BLaER1 (cell line): Measurements from ENCODE around the gene CABLES1.

ENCODE experiments used
- H3K27ac ChIP-seq: shearing (Covaris generic); formaldehyde crosslinking; 2 replicates; pipeline ENCODE4 v1.8.1; 2022
- H3K27me3 ChIP-seq: shearing (Covaris generic); formaldehyde crosslinking; 2 replicates; pipeline ENCODE4 v1.8.1; 2022
- H3K36me3 ChIP-seq: shearing (Covaris generic); formaldehyde crosslinking; 2 replicates; pipeline ENCODE4 v1.8.1; 2022
- H3K4me1 ChIP-seq: shearing (Covaris generic); formaldehyde crosslinking; 2 replicates; pipeline ENCODE4 v1.8.1; 2022
- H3K4me2 ChIP-seq: shearing (Covaris generic); formaldehyde crosslinking; 2 replicates; pipeline ENCODE4 v1.8.1; 2022
- H3K4me3 ChIP-seq: shearing (Covaris generic); formaldehyde crosslinking; 2 replicates; pipeline ENCODE4 v1.8.1; 2022
- H3K9ac ChIP-seq: shearing (Covaris generic); formaldehyde crosslinking; 2 replicates; pipeline ENCODE4 v1.8.1; 2022
- H3K9me3 ChIP-seq: shearing (Covaris generic); formaldehyde crosslinking; 2 replicates; pipeline ENCODE4 v1.8.1; 2022
- H4K20me1 ChIP-seq: shearing (Covaris generic); formaldehyde crosslinking; 2 replicates; pipeline ENCODE4 v1.8.1; 2022
- Cebpa-rat ChIP-seq: shearing (Covaris generic); IDR thresholded peaks from 2 replicates; pipeline ENCODE4 v1.8.1; 2022

CABLES1 gene

GRCh38 chr18:23113576-23113975 is 21.7 kb upstream of the CABLES1 start:
- Histone ChIP-seq H3K27ac (no peak overlapping the region), H4K20me1 (no peaks in the 10 kb centered on the region), H3K9me3 (peaks cover 4% of the 10 kb centered on the region; the same call in 1 of the 2 replicates), H3K36me3 (no peaks in the 10 kb centered on the region), H3K9ac (no peak overlapping the region), H3K4me1 (peaks cover 13% of the 10 kb centered on the region), H3K4me2 (no peak overlapping the region), H3K4me3 (no peak overlapping the region), H3K27me3 (no peaks in the 10 kb centered on the region)
- TF ChIP-seq Cebpa-rat = no peak

GRCh38 chr18:23114171-23114881 is 21.0 kb upstream of the CABLES1 start:
- Histone ChIP-seq H3K9me3 (peaks cover 4% of the 10 kb centered on the region; the same call in 1 of the 2 replicates), H4K20me1 (no peaks in the 10 kb centered on the region), H3K4me1 (peaks cover 13% of the 10 kb centered on the region), H3K4me3 (no peak overlapping the region), H3K27ac (no peak overlapping the region), H3K9ac (no peak overlapping the region), H3K4me2 (peak overlapping the region; percentile 13; the same call in 1 of the 2 replicates), H3K27me3 (no peaks in the 10 kb centered on the region), H3K36me3 (no peaks in the 10 kb centered on the region)
- TF ChIP-seq Cebpa-rat = no peak

- H3K9ac ChIP-seq = no peak overlapping the region
- peak overlapping the region; percentile 13; the same call in 1 of the 2 replicates for H3K4me2 ChIP-seq
- H3K27ac ChIP-seq = no peak overlapping the region
Observed at GRCh38 chr18:23114911-23115310, 20.4 kb upstream of the CABLES1 start.

GRCh38 chr18:23115683-23116096 is 19.6 kb upstream of the CABLES1 start:
- Histone ChIP-seq H3K9me3 (peaks cover 4% of the 10 kb centered on the region; the same call in 1 of the 2 replicates), H3K9ac (no peak overlapping the region), H3K4me2 (no peak overlapping the region), H3K27me3 (no peaks in the 10 kb centered on the region), H3K4me3 (no peak overlapping the region), H4K20me1 (no peaks in the 10 kb centered on the region), H3K4me1 (peaks cover 13% of the 10 kb centered on the region), H3K27ac (no peak overlapping the region), H3K36me3 (no peaks in the 10 kb centered on the region)
- TF ChIP-seq Cebpa-rat = no peak

More at GRCh38 chr18:23114911-23115310, 20.4 kb upstream of the CABLES1 start:
- Histone ChIP-seq H3K9me3 (peaks cover 4% of the 10 kb centered on the region; the same call in 1 of the 2 replicates), H4K20me1 (no peaks in the 10 kb centered on the region), H3K27me3 (no peaks in the 10 kb centered on the region), H3K36me3 (no peaks in the 10 kb centered on the region), H3K4me3 (no peak overlapping the region), H3K4me1 (peaks cover 13% of the 10 kb centered on the region)
- TF ChIP-seq Cebpa-rat = no peak

GRCh38 chr18:23121133-23121532 is 14.2 kb upstream of the CABLES1 start:
- TF ChIP-seq Cebpa-rat = no peak
- no peak overlapping the region for H3K27ac ChIP-seq
- H3K27me3 ChIP-seq = no peaks in the 10 kb centered on the region

GRCh38 chr18:23122334-23123229 is 12.7 kb upstream of the CABLES1 start:
- no peaks in the 10 kb centered on the region for H3K27me3 ChIP-seq
- no peak overlapping the region for H3K27ac ChIP-seq
- no peak for TF ChIP-seq Cebpa-rat
- H3K4me2 ChIP-seq = no peak overlapping the region
- no peak overlapping the region for H3K9ac ChIP-seq
- no peak overlapping the region for H3K4me3 ChIP-seq
- H3K9me3 ChIP-seq = no peaks in the 10 kb centered on the region
- no peaks in the 10 kb centered on the region for H4K20me1 ChIP-seq
- no peaks in the 10 kb centered on the region for H3K36me3 ChIP-seq
- H3K4me1 ChIP-seq = no peaks in the 10 kb centered on the region

More at GRCh38 chr18:23121133-23121532, 14.2 kb upstream of the CABLES1 start:
- H3K36me3 ChIP-seq = no peaks in the 10 kb centered on the region
- H3K9ac ChIP-seq = no peak overlapping the region
- H3K4me2 ChIP-seq = no peak overlapping the region
- H3K4me1 ChIP-seq = no peaks in the 10 kb centered on the region
- no peak overlapping the region for H3K4me3 ChIP-seq
- H3K9me3 ChIP-seq = no peaks in the 10 kb centered on the region
- no peaks in the 10 kb centered on the region for H4K20me1 ChIP-seq

GRCh38 chr18:23126376-23127056 is 8.8 kb upstream of the CABLES1 start:
- no peak overlapping the region for H3K27ac ChIP-seq
- H3K4me3 ChIP-seq = no peak overlapping the region

GRCh38 chr18:23127090-23127489 is 8.2 kb upstream of the CABLES1 start:
- H3K9me3 ChIP-seq = no peaks in the 10 kb centered on the region
- H3K36me3 ChIP-seq = no peaks in the 10 kb centered on the region
- no peaks in the 10 kb centered on the region for H3K27me3 ChIP-seq
- no peak overlapping the region for H3K27ac ChIP-seq
- H3K4me1 ChIP-seq = peaks cover 8% of the 10 kb centered on the region; the same call in 1 of the 2 replicates
- H3K9ac ChIP-seq = no peak overlapping the region
- H4K20me1 ChIP-seq = no peaks in the 10 kb centered on the region
- H3K4me3 ChIP-seq = no peak overlapping the region
- no peak for TF ChIP-seq Cebpa-rat
- no peak overlapping the region for H3K4me2 ChIP-seq

More at GRCh38 chr18:23126376-23127056, 8.8 kb upstream of the CABLES1 start:
- no peak for TF ChIP-seq Cebpa-rat
- no peaks in the 10 kb centered on the region for H3K36me3 ChIP-seq
- H3K4me1 ChIP-seq = peaks cover 5% of the 10 kb centered on the region; the same call in 1 of the 2 replicates
- H3K27me3 ChIP-seq = no peaks in the 10 kb centered on the region
- no peak overlapping the region for H3K9ac ChIP-seq
- no peaks in the 10 kb centered on the region for H4K20me1 ChIP-seq
- H3K9me3 ChIP-seq = no peaks in the 10 kb centered on the region
- no peak overlapping the region for H3K4me2 ChIP-seq

- no peaks in the 10 kb centered on the region for H3K36me3 ChIP-seq
- TF ChIP-seq Cebpa-rat = no peak
- peaks cover 24% of the 10 kb centered on the region for H3K4me1 ChIP-seq
- no peak overlapping the region for H3K4me2 ChIP-seq
- no peak overlapping the region for H3K9ac ChIP-seq
- H4K20me1 ChIP-seq = no peaks in the 10 kb centered on the region
- no peaks in the 10 kb centered on the region for H3K9me3 ChIP-seq
- no peak overlapping the region for H3K27ac ChIP-seq
- no peak overlapping the region for H3K4me3 ChIP-seq
- peaks cover 14% of the 10 kb centered on the region for H3K27me3 ChIP-seq
Observed at GRCh38 chr18:23129355-23130002, 5.8 kb upstream of the CABLES1 start.
